NK-92 (cell line): ENCODE measurements around the gene TMEM171.

Experiments
- DNase-seq: peaks from one replicate; lab custom pipeline; 2025; ENCODE audit not compliant: unreplicated experiment; lab: John Stamatoyannopoulos, UW

The TMEM171 gene

GRCh38 chr5:73151766-73152410 lies 31.5 kb downstream of the TMEM171 start:
- DNase-seq = no peak

- no peak for DNase-seq
These were observed 32.3 kb downstream of the TMEM171 start for GRCh38 chr5:73152411-73153388.

- no peak for DNase-seq
These were observed 33.1 kb downstream of the TMEM171 start for GRCh38 chr5:73153513-73153912.

- DNase-seq = no peak
These were observed 34.0 kb downstream of the TMEM171 start for GRCh38 chr5:73154208-73155006.

- no peak for DNase-seq
These were observed 35.2 kb downstream of the TMEM171 start for GRCh38 chr5:73155271-73156222.

- no peak for DNase-seq
These were observed 37.3 kb downstream of the TMEM171 start for GRCh38 chr5:73157414-73158303.

GRCh38 chr5:73158313-73158712 lies 37.9 kb downstream of the TMEM171 start:
- no peak for DNase-seq

- no peak for DNase-seq
These were observed 39.9 kb downstream of the TMEM171 start for GRCh38 chr5:73160239-73160671.

GRCh38 chr5:73170522-73170921 lies 50.1 kb downstream of the TMEM171 start:
- no peak for DNase-seq

GRCh38 chr5:73171495-73171894 lies 51.1 kb downstream of the TMEM171 start:
- no peak for DNase-seq

- DNase-seq = no peak
These were observed 52.6 kb downstream of the TMEM171 start, which contains the start of gene TMEM174 for GRCh38 chr5:73172951-73173350. Gene TMEM174, plus strand, starts transcription at chr5:73173193. Its CDS starts 51 bp downstream, at chr5:73173244.

- no peak for DNase-seq
These were observed 53.9 kb downstream of the TMEM171 start for GRCh38 chr5:73174100-73174815.

- no peak for DNase-seq
These were observed 55.9 kb downstream of the TMEM171 start for GRCh38 chr5:73176250-73176649.

- DNase-seq = no peak
These were observed 57.9 kb downstream of the TMEM171 start for GRCh38 chr5:73178265-73178664.

- no peak for DNase-seq
These were observed 59.4 kb downstream of the TMEM171 start for GRCh38 chr5:73179730-73180129.

GRCh38 chr5:73180566-73180965 lies 60.2 kb downstream of the TMEM171 start:
- no peak for DNase-seq
